Transverse colon (tissue), 4 donors: ENCODE measurements around the gene CHD6.

Experiments
- EP300 ChIP-seq: sonication (generic); formaldehyde crosslinking; IDR thresholded peaks from one replicate; pipeline ENCODE4 v1.6.1; 2017; ENCODE audit warnings: antibody characterized with exemption, low read depth
- POLR2A ChIP-seq: fragments of 450-650 bp; IDR thresholded peaks from one replicate; pipeline ENCODE4 v1.6.1; 2016; ENCODE audit warnings: antibody characterized with exemption, mild to moderate bottlenecking, moderate library complexity
- POLR2AphosphoS5 ChIP-seq, 3 donors: sonication (generic); formaldehyde crosslinking; IDR thresholded peaks; one replicate each; pipeline ENCODE4 v1.6.1; 2016; ENCODE audit warnings: antibody characterized with exemption in 3 of 3
- TF ChIP-seq, protein P1 (sequence below), 5 experiments: fragments of 200-600 bp in 3 of 5; fragments of 450-650 bp in 2 of 5; sonication (generic) in 3 of 5; IDR thresholded peaks; 1 replicate in 2 of 5; 2 replicates in 3 of 5; pipeline ENCODE4 v1.5.1; 2016 to 2017; ENCODE audit warnings: antibody characterized with exemption in 5 of 5, inconsistent platforms in 3 of 5, mild to moderate bottlenecking in 2 of 5, moderate library complexity in 1 of 5

DNA sequence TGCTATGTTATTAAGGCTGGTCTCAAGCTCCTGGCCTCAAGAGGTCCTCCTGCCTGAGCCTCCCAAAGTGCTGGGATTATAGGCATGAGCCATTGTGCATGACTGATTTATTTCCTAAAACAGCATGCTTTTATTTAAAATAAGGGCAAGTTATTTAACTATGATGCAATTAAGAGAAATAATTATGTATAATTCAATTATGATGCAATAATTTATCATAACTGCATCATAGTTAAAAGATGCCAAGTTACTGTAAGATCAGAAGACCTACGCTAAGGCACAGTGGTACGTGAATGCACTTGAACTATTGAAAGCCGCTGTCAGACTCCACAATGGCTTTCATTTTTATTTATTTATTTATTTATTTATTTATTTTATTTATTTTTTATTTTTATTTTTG is 227.3 kb downstream of the CHD6 start:
- TF ChIP-seq, protein P1, sequence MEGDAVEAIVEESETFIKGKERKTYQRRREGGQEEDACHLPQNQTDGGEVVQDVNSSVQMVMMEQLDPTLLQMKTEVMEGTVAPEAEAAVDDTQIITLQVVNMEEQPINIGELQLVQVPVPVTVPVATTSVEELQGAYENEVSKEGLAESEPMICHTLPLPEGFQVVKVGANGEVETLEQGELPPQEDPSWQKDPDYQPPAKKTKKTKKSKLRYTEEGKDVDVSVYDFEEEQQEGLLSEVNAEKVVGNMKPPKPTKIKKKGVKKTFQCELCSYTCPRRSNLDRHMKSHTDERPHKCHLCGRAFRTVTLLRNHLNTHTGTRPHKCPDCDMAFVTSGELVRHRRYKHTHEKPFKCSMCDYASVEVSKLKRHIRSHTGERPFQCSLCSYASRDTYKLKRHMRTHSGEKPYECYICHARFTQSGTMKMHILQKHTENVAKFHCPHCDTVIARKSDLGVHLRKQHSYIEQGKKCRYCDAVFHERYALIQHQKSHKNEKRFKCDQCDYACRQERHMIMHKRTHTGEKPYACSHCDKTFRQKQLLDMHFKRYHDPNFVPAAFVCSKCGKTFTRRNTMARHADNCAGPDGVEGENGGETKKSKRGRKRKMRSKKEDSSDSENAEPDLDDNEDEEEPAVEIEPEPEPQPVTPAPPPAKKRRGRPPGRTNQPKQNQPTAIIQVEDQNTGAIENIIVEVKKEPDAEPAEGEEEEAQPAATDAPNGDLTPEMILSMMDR (IDR thresholded peaks at IDR 0.05) = no peak
- TF ChIP-seq POLR2A = no peak
- TF ChIP-seq EP300 = no peak
- TF ChIP-seq POLR2AphosphoS5 (IDR thresholded peaks at IDR 0.05) = no peak
